ENCODE data around the gene MED15.

DNA sequence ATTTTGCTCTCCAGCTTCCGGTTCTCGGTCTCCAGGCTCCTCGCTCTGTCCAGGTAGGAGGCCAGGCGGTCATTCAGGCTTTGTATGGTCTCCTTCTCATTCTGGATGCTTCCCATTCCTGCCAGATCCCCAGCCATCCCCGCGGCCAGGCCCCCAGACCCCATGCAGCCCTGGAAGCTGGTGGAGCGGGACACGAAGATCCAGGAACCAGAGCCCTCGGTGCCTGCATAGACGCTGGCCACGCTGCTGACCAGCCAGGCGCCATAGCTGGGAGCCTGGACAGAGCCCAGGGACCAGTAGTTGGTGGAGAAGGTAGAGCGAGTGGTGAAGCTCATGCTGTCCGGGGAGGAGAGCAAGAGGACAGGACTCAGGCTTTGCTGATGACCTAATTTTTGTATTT lies 23.6 kb upstream of the MED15 start:
- TF ChIP-seq, protein P1, sequence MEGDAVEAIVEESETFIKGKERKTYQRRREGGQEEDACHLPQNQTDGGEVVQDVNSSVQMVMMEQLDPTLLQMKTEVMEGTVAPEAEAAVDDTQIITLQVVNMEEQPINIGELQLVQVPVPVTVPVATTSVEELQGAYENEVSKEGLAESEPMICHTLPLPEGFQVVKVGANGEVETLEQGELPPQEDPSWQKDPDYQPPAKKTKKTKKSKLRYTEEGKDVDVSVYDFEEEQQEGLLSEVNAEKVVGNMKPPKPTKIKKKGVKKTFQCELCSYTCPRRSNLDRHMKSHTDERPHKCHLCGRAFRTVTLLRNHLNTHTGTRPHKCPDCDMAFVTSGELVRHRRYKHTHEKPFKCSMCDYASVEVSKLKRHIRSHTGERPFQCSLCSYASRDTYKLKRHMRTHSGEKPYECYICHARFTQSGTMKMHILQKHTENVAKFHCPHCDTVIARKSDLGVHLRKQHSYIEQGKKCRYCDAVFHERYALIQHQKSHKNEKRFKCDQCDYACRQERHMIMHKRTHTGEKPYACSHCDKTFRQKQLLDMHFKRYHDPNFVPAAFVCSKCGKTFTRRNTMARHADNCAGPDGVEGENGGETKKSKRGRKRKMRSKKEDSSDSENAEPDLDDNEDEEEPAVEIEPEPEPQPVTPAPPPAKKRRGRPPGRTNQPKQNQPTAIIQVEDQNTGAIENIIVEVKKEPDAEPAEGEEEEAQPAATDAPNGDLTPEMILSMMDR (IDR thresholded peaks at IDR 0.05): no peak
- TF ChIP-seq POLR2A (IDR thresholded peaks at IDR 0.05): no peak
